HEK293 (cell line): Measurements from ENCODE around the gene GPS1.

Source experiments
- CTCF ChIA-PET: fragments of 350-600 bp; formaldehyde crosslinking; extraction: SDS; loops from one replicate; lab custom pipeline; 2021; ENCODE audit warnings: antibody characterized with exemption; lab: Yijun Ruan, JAX
- POLR2A ChIA-PET: fragments of 300-600 bp; formaldehyde crosslinking; extraction: SDS; loops from one replicate; lab custom pipeline; 2020; ENCODE audit warnings: antibody characterized with exemption, inconsistent platforms; lab: Yijun Ruan, JAX
- H3K27ac ChIP-seq: fragments of 200-500 bp; sonication (Bioruptor generic); 2 replicates; pipeline ENCODE4 v1.5.1; 2014; ENCODE audit warnings: low read depth, low read length, control low read depth, inconsistent platforms; ENCODE audit errors: extremely low read depth
- H3K36me3 ChIP-seq, 2 experiments: fragments of 200-500 bp in 1 of 2; sonication (Bioruptor generic) in 1 of 2; 1 replicate in 1 of 2; 2 replicates in 1 of 2; pipeline ENCODE4 v1.5.1; 2014 to 2017; ENCODE audit warnings: inconsistent platforms in 2 of 2, low read length in 2 of 2; ENCODE audit not compliant: control insufficient read depth in 2 of 2, insufficient read depth in 1 of 2
- H3K4me1 ChIP-seq: fragments of 200-500 bp; sonication (Bioruptor generic); 2 replicates; pipeline ENCODE4 v1.5.1; 2014; ENCODE audit warnings: mild to moderate bottlenecking, low read length, inconsistent platforms; ENCODE audit not compliant: control insufficient read depth, insufficient read depth
- H3K4me3 ChIP-seq: 2 replicates; pipeline ENCODE4 v1.5.1; 2011; ENCODE audit warnings: low read depth, mild to moderate bottlenecking, control low read depth, low read length, moderate library complexity
- H3K9me3 ChIP-seq: fragments of 200-500 bp; sonication (Bioruptor generic); 2 replicates; pipeline ENCODE4 v1.5.1; 2014; ENCODE audit warnings: low read depth, low read length, inconsistent platforms; ENCODE audit not compliant: control insufficient read depth, insufficient read depth
- ELK4 ChIP-seq: IDR thresholded peaks from 2 replicates; pipeline ENCODE4 v1.6.1; 2011; ENCODE audit warnings: mild to moderate bottlenecking, low read depth, low read length, borderline replicate concordance
- GLIS2 ChIP-seq: fragments of 450-650 bp; formaldehyde crosslinking; IDR thresholded peaks from 2 replicates; pipeline ENCODE4 v1.5.1; 2016; ENCODE audit warnings: missing biosample characterization, missing genetic modification characterization
- KLF7 ChIP-seq: fragments of 450-650 bp; formaldehyde crosslinking; IDR thresholded peaks from 2 replicates; pipeline ENCODE4 v1.5.1; 2016; ENCODE audit warnings: missing biosample characterization, missing genetic modification characterization, borderline replicate concordance
- MEIS1 ChIP-seq: sonication (generic); formaldehyde crosslinking; IDR thresholded peaks from 2 replicates; pipeline ENCODE4 v1.8.1; 2022; ENCODE audit warnings: missing genetic modification reagents, mild to moderate bottlenecking, borderline replicate concordance
- PRDM4 ChIP-seq: fragments of 450-650 bp; formaldehyde crosslinking; IDR thresholded peaks from 2 replicates; pipeline ENCODE4 v1.5.1; 2017; ENCODE audit warnings: missing biosample characterization, missing genetic modification characterization
- SCRT1 ChIP-seq: fragments of 450-650 bp; formaldehyde crosslinking; IDR thresholded peaks from 2 replicates; pipeline ENCODE4 v1.5.1; 2016; ENCODE audit warnings: missing biosample characterization, missing genetic modification characterization, borderline replicate concordance
- SETDB1 ChIP-seq: IDR thresholded peaks from one replicate; pipeline ENCODE4 v1.6.1; 2017; ENCODE audit warnings: mild to moderate bottlenecking, low read length, moderate library complexity, mixed read lengths; ENCODE audit not compliant: insufficient read length
- TCF7L2 ChIP-seq: IDR thresholded peaks from 2 replicates; pipeline ENCODE4 v1.6.1; 2011; ENCODE audit warnings: low read depth, mild to moderate bottlenecking, inconsistent platforms, low read length, moderate library complexity, borderline replicate concordance
- ZNF140 ChIP-seq: fragments of 450-650 bp; formaldehyde crosslinking; IDR thresholded peaks from 2 replicates; pipeline ENCODE4 v1.5.1; 2016; ENCODE audit warnings: missing biosample characterization, missing genetic modification characterization
- ZNF184 ChIP-seq: fragments of 450-650 bp; IDR thresholded peaks from 2 replicates; pipeline ENCODE4 v1.5.1; 2018; ENCODE audit warnings: missing biosample characterization, mild to moderate bottlenecking, missing genetic modification characterization
- ZNF2 ChIP-seq: fragments of 450-650 bp; formaldehyde crosslinking; IDR thresholded peaks from 2 replicates; pipeline ENCODE4 v1.5.1; 2016; ENCODE audit warnings: missing biosample characterization, missing genetic modification characterization
- ZNF202 ChIP-seq: fragments of 450-650 bp; formaldehyde crosslinking; IDR thresholded peaks from 2 replicates; pipeline ENCODE4 v1.5.1; 2016; ENCODE audit warnings: missing biosample characterization, missing genetic modification characterization, borderline replicate concordance
- ZNF248 ChIP-seq: fragments of 450-650 bp; formaldehyde crosslinking; IDR thresholded peaks from 2 replicates; pipeline ENCODE4 v1.5.1; 2017; ENCODE audit warnings: missing biosample characterization, missing genetic modification characterization
- ZNF266 ChIP-seq: fragments of 450-650 bp; formaldehyde crosslinking; IDR thresholded peaks from 2 replicates; pipeline ENCODE4 v1.5.1; 2016; ENCODE audit warnings: missing biosample characterization, missing genetic modification characterization, low read depth
- ZNF274 ChIP-seq, 2 experiments: fragments of 200-500 bp in 1 of 2; fragments of 450-650 bp in 1 of 2; sonication (Bioruptor generic) in 1 of 2; formaldehyde crosslinking in 1 of 2; IDR thresholded peaks; 2 replicates each; pipeline versions ENCODE4 v1.5.1 to v1.6.1; 2014 to 2016; ENCODE audit warnings: borderline replicate concordance in 1 of 2, inconsistent platforms in 1 of 2, low read length in 1 of 2, missing biosample characterization in 1 of 2, missing genetic modification characterization in 1 of 2
- ZNF280D ChIP-seq: fragments of 450-650 bp; formaldehyde crosslinking; IDR thresholded peaks from 2 replicates; pipeline ENCODE4 v1.5.1; 2016; ENCODE audit warnings: missing biosample characterization, missing genetic modification characterization
- ZNF302 ChIP-seq: fragments of 450-650 bp; formaldehyde crosslinking; IDR thresholded peaks from 2 replicates; pipeline ENCODE4 v1.5.1; 2016; ENCODE audit warnings: missing biosample characterization, missing genetic modification characterization, low read depth
- ZNF350 ChIP-seq: fragments of 450-650 bp; formaldehyde crosslinking; IDR thresholded peaks from 2 replicates; pipeline ENCODE4 v1.5.0; 2017; ENCODE audit warnings: missing biosample characterization, mild to moderate bottlenecking, missing genetic modification characterization
- ZNF354C ChIP-seq: fragments of 450-650 bp; formaldehyde crosslinking; IDR thresholded peaks from 2 replicates; pipeline ENCODE4 v1.5.1; 2016; ENCODE audit warnings: missing biosample characterization, missing genetic modification characterization, low read depth, borderline replicate concordance
- ZNF398 ChIP-seq: fragments of 450-650 bp; formaldehyde crosslinking; IDR thresholded peaks from 2 replicates; pipeline ENCODE4 v1.5.1; 2017; ENCODE audit warnings: missing biosample characterization, missing genetic modification characterization
- ZNF433 ChIP-seq: fragments of 450-650 bp; formaldehyde crosslinking; IDR thresholded peaks from 2 replicates; pipeline ENCODE4 v1.5.1; 2016; ENCODE audit warnings: missing biosample characterization, missing genetic modification characterization, low read depth
- ZNF501 ChIP-seq: fragments of 450-650 bp; formaldehyde crosslinking; IDR thresholded peaks from 2 replicates; pipeline ENCODE4 v1.5.1; 2016; ENCODE audit warnings: missing biosample characterization, missing genetic modification characterization
- ZNF548 ChIP-seq: fragments of 450-650 bp; formaldehyde crosslinking; IDR thresholded peaks from 2 replicates; pipeline ENCODE4 v1.5.1; 2016; ENCODE audit warnings: missing biosample characterization, missing genetic modification characterization
- ZNF624 ChIP-seq: fragments of 450-650 bp; formaldehyde crosslinking; IDR thresholded peaks from 2 replicates; pipeline ENCODE4 v1.5.1; 2017; ENCODE audit warnings: missing biosample characterization, missing genetic modification characterization
- ZNF747 ChIP-seq: fragments of 450-650 bp; formaldehyde crosslinking; IDR thresholded peaks from 2 replicates; pipeline ENCODE4 v1.5.1; 2016; ENCODE audit warnings: missing biosample characterization, missing genetic modification characterization
- ZNF76 ChIP-seq: fragments of 450-650 bp; formaldehyde crosslinking; IDR thresholded peaks from 2 replicates; pipeline ENCODE4; 2016; ENCODE audit warnings: low read depth, missing biosample characterization, missing genetic modification characterization, borderline replicate concordance
- ZXDB ChIP-seq: fragments of 450-650 bp; formaldehyde crosslinking; IDR thresholded peaks from 2 replicates; pipeline ENCODE4 v1.5.1; 2016; ENCODE audit warnings: missing biosample characterization, missing genetic modification characterization

GPS1 gene

GRCh38 chr17:82060001-82060380 lies 8.3 kb downstream of the GPS1 start:
- ChIA-PET POLR2A (interaction anchor here (0.8 to 14.2 kb wide), 10 partner anchors 9 to 37 kb away, joined by 3 to 96 read pairs (median 4); partner anchors contain the start of genes CENPX, DCXR, LRRC45 and RAC3), CTCF (interaction anchor here (0.5 to 0.6 kb wide), 2 partner anchors 39 to 101 kb away, joined by 3 to 4 read pairs; no protein-coding TSS in a partner anchor)
- H3K4me1 ChIP-seq: peaks cover 7% of the 10 kb centered on the region; the same call in 1 of the 2 replicates
- H3K9me3 ChIP-seq: no peaks in the 10 kb centered on the region
- no peak overlapping the region for H3K27ac ChIP-seq
- peaks cover 3 to 97% of the 10 kb centered on the region in 2 experiments; a peak in 2 of 3 replicates for H3K36me3 ChIP-seq
- TF ChIP-seq ZNF184 (tag by site-specific recombination): no peak
- TF ChIP-seq ZNF398: no peak
- no peak for TF ChIP-seq ELK4
- no peak for TF ChIP-seq ZNF248 (tag by site-specific recombination)
- TF ChIP-seq ZXDB: no peak
- no peak for TF ChIP-seq ZNF266 (tag by site-specific recombination)
- TF ChIP-seq SETDB1: no peak
- TF ChIP-seq ZNF302 (tag by site-specific recombination): no peak
- no peak for TF ChIP-seq KLF7
- TF ChIP-seq TCF7L2: no peak
- TF ChIP-seq ZNF350: no peak
- no peak for TF ChIP-seq PRDM4 (tag by site-specific recombination)
- TF ChIP-seq ZNF274 (IDR thresholded peaks at IDR 0.05; ENCODE audit: low read length): no peak
- no peak for TF ChIP-seq ZNF274 (tag by site-specific recombination; IDR thresholded peaks at IDR 0.05; ENCODE audit: borderline replicate concordance)
- TF ChIP-seq SCRT1 (tag by site-specific recombination): no peak
- no peak for TF ChIP-seq ZNF433
- no peak for TF ChIP-seq ZNF140
- TF ChIP-seq ZNF624 (tag by site-specific recombination): no peak
- TF ChIP-seq ZNF76 (tag by site-specific recombination): no peak
- TF ChIP-seq ZNF548 (tag by site-specific recombination): no peak
- H3K4me3 ChIP-seq: no peak overlapping the region

GRCh38 chr17:82060614-82061013 lies 8.9 kb downstream of the GPS1 start:
- no peaks in the 10 kb centered on the region for H3K9me3 ChIP-seq
- H3K27ac ChIP-seq: peak overlapping the region; percentile 32; the same call in 1 of the 2 replicates
- ChIA-PET CTCF (interaction anchor here (0.5 to 0.7 kb wide), 4 partner anchors 17 to 106 kb away, joined by 3 to 4 read pairs (median 3); no protein-coding TSS in a partner anchor), POLR2A (interaction anchor here (0.9 to 14.2 kb wide), 12 partner anchors 9 to 38 kb away, joined by 3 to 96 read pairs (median 4); partner anchors contain the start of genes CENPX, DCXR, LRRC45 and RAC3)
- TF ChIP-seq GLIS2 (tag by site-specific recombination) (0 out of 2 replicates have a peak, but pooled peaks have one; percentile 28), ZNF354C (tag by site-specific recombination) (no peak), ZNF747 (tag by site-specific recombination) (no peak), ZNF280D (tag by site-specific recombination) (no peak), ZNF2 (tag by site-specific recombination) (no peak), MEIS1 (no peak), ZNF501 (tag by site-specific recombination) (no peak), ZNF202 (tag by site-specific recombination) (no peak)
- H3K36me3 ChIP-seq: peaks cover 3 to 90% of the 10 kb centered on the region in 2 experiments; a peak in 1 of 3 replicates
- H3K4me3 ChIP-seq: no peak overlapping the region
- peaks cover 7% of the 10 kb centered on the region; the same call in 1 of the 2 replicates for H3K4me1 ChIP-seq
